Uterus (tissue), 4 donors: Measurements from ENCODE around the gene GRIK2. TPM values are rescaled to one million over a fixed set of nuclear protein-coding genes. Genes with fewer than 3 reads are reported as not detected.

Experiments
- DNase-seq, 2 donors: peaks; one replicate each; pipeline ENCODE4 v3.0.0-alpha.2; 2019 to 2020
- H3K27ac ChIP-seq, 2 donors: fragments of 200-600 bp; sonication (generic); 1 replicate in 1 of 2; 2 replicates in 1 of 2; pipeline ENCODE4 v1.5.1; 2016 to 2018
- H3K27me3 ChIP-seq, 2 donors: fragments of 200-600 bp; sonication (generic); one replicate each; pipeline ENCODE4 v1.5.1; 2018 to 2019; ENCODE audit warnings: control low read depth in 1 of 2
- H3K36me3 ChIP-seq, 2 donors: fragments of 200-600 bp; sonication (generic); one replicate each; pipeline ENCODE4 v1.5.1; 2019; ENCODE audit warnings: control low read depth in 1 of 2
- H3K4me1 ChIP-seq, 2 donors: fragments of 200-600 bp; sonication (generic); one replicate each; pipeline ENCODE4 v1.5.1; 2018 to 2019; ENCODE audit warnings: control low read depth in 1 of 2
- H3K4me3 ChIP-seq, 2 donors: fragments of 200-600 bp; sonication (generic); 1 replicate in 1 of 2; 2 replicates in 1 of 2; pipeline ENCODE4 v1.5.1; 2018 to 2019; ENCODE audit warnings: mild to moderate bottlenecking in 1 of 2
- H3K9me3 ChIP-seq, 2 donors: fragments of 200-600 bp; sonication (generic); one replicate each; pipeline ENCODE4 v1.5.1; 2019; ENCODE audit warnings: control low read depth in 1 of 2
- CTCF ChIP-seq, 4 experiments: fragments of 200-600 bp in 2 of 4; fragments of 450-650 bp in 2 of 4; sonication (generic) in 2 of 4; IDR thresholded peaks; one replicate each; pipeline ENCODE4 v1.5.1; 2016 to 2019; ENCODE audit warnings: antibody characterized with exemption in 4 of 4, mild to moderate bottlenecking in 2 of 4, moderate library complexity in 1 of 4
- POLR2A ChIP-seq, 2 donors: fragments of 450-650 bp; IDR thresholded peaks; one replicate each; pipeline ENCODE4 v1.6.1; 2016; ENCODE audit warnings: antibody characterized with exemption in 2 of 2, mild to moderate bottlenecking in 1 of 2, moderate library complexity in 1 of 2
- intact Hi-C: fragments of 100-400 bp; cut with DNase I; formaldehyde crosslinking; loops from one replicate; pipeline ENCODE4 v1.15.1; 2023; ENCODE audit warnings: low total_unique reads
- total RNA-seq, 4 donors: library from RNA; depleted of rRNA in 3 of 4; stranded (reverse); fragments of >200 nt in 3 of 4; gene quantifications; one replicate each; pipeline versions ENCODE4 v1.1.0 to v1.2.4, GENCODE V29; 2014 to 2023
- donor health status: DM: yes; HTN: yes; CAD: no.

Gene GRIK2
- total RNA-seq, 4 donors from 2014 or later, result 0.76 to 13.1 TPM; not detected in 2

- intact Hi-C loops, result no loop called here
- H3K36me3 ChIP-seq, result no peaks in the 10 kb centered on the region
- no peak overlapping the region for H3K27ac ChIP-seq
- H3K4me1 ChIP-seq, result no peaks in the 10 kb centered on the region
- DNase-seq, result no peak
- no peak overlapping the region for H3K4me3 ChIP-seq
- no peaks in the 10 kb centered on the region for H3K9me3 ChIP-seq
- no peaks in the 10 kb centered on the region for H3K27me3 ChIP-seq
- TF ChIP-seq POLR2A (IDR thresholded peaks at IDR 0.05) (no peak), CTCF (IDR thresholded peaks at IDR 0.05) (no peak)
Measured at GRCh38 chr6:101770116-101770515, 376.6 kb downstream of the GRIK2 start.

- Histone ChIP-seq H3K9me3 (no peaks in the 10 kb centered on the region), H3K4me1 (no peaks in the 10 kb centered on the region), H3K27ac (no peak overlapping the region), H3K27me3 (no peaks in the 10 kb centered on the region), H3K36me3 (no peaks in the 10 kb centered on the region), H3K4me3 (no peak overlapping the region)
- DNase-seq, result no peak
- TF ChIP-seq CTCF (IDR thresholded peaks at IDR 0.05), result no peak
- no peak for TF ChIP-seq POLR2A (IDR thresholded peaks at IDR 0.05)
- intact Hi-C loops, result no loop called here
Measured at GRCh38 chr6:101776919-101777350, 383.4 kb downstream of the GRIK2 start.

GRCh38 chr6:101777646-101778045 is 384.1 kb downstream of the GRIK2 start:
- TF ChIP-seq CTCF (IDR thresholded peaks at IDR 0.05), result no peak
- no peak for TF ChIP-seq POLR2A (IDR thresholded peaks at IDR 0.05)
- DNase-seq, result no peak
- Histone ChIP-seq H3K4me1 (no peaks in the 10 kb centered on the region), H3K4me3 (no peak overlapping the region), H3K27me3 (no peaks in the 10 kb centered on the region), H3K9me3 (no peaks in the 10 kb centered on the region), H3K36me3 (no peaks in the 10 kb centered on the region), H3K27ac (no peak overlapping the region)
- intact Hi-C loops, result no loop called here

GRCh38 chr6:101779051-101779844 is 385.7 kb downstream of the GRIK2 start:
- H3K27me3 ChIP-seq, result no peaks in the 10 kb centered on the region
- no peak overlapping the region for H3K27ac ChIP-seq
- TF ChIP-seq POLR2A (IDR thresholded peaks at IDR 0.05), result no peak
- TF ChIP-seq CTCF (IDR thresholded peaks at IDR 0.05), result no peak
- DNase-seq, result no peak
- no peak overlapping the region for H3K4me3 ChIP-seq
- no peaks in the 10 kb centered on the region for H3K4me1 ChIP-seq
- H3K9me3 ChIP-seq, result no peaks in the 10 kb centered on the region
- H3K36me3 ChIP-seq, result no peaks in the 10 kb centered on the region
- intact Hi-C loops, result no loop called here

- H3K4me1 ChIP-seq, result no peaks in the 10 kb centered on the region
- no peak for DNase-seq
- no peaks in the 10 kb centered on the region for H3K36me3 ChIP-seq
- TF ChIP-seq CTCF (IDR thresholded peaks at IDR 0.05), result no peak
- intact Hi-C loops, result no loop called here
- no peaks in the 10 kb centered on the region for H3K27me3 ChIP-seq
- no peak overlapping the region for H3K27ac ChIP-seq
- no peaks in the 10 kb centered on the region for H3K9me3 ChIP-seq
- no peak overlapping the region for H3K4me3 ChIP-seq
Measured at GRCh38 chr6:101783287-101783686, 389.8 kb downstream of the GRIK2 start.
